GM12801 (cell line): ENCODE data around the gene L3MBTL2.

Experiments used
- TF ChIP-seq, protein P1 (sequence below): IDR thresholded peaks from one replicate; pipeline ENCODE4 v1.5.1; 2011; ENCODE audit warnings: control low read depth; ENCODE audit not compliant: insufficient read length; ENCODE audit errors: extremely low read depth

L3MBTL2 gene

GRCh38 chr22:41248758-41249157 is 43.6 kb downstream of the L3MBTL2 start:
- TF ChIP-seq, protein P1, sequence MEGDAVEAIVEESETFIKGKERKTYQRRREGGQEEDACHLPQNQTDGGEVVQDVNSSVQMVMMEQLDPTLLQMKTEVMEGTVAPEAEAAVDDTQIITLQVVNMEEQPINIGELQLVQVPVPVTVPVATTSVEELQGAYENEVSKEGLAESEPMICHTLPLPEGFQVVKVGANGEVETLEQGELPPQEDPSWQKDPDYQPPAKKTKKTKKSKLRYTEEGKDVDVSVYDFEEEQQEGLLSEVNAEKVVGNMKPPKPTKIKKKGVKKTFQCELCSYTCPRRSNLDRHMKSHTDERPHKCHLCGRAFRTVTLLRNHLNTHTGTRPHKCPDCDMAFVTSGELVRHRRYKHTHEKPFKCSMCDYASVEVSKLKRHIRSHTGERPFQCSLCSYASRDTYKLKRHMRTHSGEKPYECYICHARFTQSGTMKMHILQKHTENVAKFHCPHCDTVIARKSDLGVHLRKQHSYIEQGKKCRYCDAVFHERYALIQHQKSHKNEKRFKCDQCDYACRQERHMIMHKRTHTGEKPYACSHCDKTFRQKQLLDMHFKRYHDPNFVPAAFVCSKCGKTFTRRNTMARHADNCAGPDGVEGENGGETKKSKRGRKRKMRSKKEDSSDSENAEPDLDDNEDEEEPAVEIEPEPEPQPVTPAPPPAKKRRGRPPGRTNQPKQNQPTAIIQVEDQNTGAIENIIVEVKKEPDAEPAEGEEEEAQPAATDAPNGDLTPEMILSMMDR, result no peak

DNA sequence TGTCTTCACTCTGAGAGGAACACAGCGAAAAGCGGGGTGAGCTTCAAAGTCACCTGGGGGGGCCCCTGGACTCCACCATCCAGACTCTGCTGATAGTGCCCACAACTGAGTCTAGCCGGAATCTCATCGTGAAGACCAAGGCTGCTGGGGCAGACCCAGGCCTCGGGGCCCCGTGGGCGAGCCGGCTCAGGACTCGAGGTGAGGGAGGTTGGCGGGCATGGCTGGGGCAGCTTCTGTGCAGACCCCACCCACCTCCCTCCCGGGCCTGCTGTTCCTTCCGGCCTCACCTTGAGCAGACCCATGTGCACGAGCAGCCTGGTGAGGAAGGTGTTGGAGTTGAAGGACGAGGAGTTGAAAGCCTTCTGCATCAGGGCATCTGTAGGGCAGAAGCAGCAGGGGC is 44.3 kb downstream of the L3MBTL2 start:
- TF ChIP-seq, protein P1, result no peak

DNA sequence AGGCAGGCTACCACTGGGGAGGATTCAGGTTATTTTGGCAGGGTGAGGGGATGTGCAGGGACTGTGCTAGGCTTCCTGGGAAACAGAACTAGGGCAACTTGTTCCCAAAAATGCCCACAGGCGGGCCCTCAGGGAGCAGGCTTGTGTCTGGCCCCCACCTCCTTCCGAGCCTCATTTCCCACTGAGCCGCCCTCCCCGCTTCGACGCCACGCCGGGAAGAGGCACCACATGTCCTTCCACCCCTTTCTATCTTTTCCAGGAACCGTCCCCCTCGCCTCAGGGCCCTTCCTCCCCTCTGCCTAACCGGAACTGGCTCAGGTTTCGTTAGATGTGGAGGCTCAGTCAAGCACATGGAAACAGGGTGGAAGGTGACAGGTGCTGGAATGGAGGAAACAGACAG is 45.0 kb downstream of the L3MBTL2 start:
- TF ChIP-seq, protein P1, result no peak

DNA sequence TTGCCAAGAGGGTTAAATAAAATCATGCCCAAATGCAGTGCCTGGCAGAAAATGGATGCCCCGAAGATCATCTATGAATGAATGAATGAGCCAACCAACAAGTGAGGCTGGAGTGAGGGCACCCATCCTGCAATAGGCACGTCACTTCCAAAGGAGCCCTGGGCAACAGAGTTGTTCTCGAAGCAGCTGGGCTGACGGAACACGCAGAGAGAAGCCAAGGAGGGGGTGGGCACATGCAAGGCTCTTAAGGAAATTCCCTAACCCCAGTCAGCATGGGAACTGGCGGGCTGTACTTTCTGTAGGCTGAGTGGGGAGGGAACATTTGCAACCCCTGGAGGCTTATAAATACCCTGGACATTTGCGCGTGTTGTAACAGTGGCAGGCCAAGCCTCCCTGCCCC is 47.3 kb downstream of the L3MBTL2 start:
- TF ChIP-seq, protein P1, result no peak

DNA sequence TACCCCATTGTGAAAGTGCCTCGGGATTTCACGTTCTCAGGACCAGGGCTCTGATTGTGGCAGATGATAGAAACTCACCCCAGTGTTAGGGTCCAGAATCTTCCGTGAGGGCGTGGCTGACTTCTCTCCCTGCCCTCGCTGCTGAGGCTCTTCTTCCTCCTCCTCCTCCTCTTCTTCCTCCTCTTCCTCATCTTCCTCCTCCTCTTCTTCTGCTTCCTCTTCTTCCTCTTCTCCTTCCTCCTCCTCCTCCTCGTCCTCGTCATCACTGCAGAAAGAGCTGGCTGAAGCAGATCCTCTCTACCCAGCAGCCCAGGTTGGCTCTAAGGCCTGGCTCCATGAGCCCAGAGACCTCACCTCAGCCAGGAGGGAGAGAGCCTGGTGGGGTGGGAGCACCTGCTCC is 49.1 kb downstream of the L3MBTL2 start:
- TF ChIP-seq, protein P1, result no peak

DNA sequence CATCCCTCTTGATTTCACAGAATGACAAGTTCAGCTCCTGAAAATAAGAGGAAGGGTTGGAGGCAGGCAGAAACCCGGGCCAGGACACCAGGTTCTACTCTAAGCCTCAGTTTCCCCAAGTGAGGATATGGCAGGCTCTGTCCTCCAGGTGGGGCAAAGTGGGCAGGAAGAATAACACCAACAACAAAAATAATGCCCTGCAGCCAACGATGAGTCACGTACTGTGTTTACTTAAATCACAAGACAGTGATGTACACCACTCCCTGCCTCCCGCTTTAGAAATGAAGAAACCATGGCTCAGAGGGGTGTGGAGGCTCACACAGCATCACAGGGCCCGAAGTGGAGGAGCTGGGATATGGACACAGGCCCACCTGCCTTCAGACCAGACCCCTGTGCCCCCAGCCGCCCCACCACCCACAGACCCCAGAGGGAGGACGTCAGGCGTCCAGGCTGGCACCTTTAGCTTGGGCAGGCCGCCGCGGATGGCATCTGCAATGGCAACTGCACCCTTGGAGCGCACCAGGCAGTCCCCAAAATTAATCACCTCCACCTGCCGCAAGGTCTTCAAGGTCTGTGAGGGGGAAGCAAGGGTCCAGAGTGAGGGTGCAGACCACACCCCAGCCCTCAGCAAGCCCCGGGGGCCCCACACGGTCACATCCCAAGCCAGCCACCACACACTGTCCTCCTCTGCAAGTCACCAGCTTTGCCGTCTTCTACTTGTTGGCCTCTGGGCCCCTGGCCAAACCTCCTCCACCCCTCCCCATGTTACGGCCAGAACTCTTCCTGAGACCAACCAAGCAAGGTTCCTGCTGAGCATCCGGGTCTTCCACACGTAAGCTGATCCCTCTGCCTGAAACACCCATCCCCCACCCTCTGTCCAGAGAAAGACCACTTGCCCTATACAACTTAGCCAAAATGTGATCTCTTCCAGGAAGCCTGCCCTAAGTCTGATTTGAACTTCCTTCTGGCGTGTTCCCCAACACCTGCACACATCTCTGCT is 51.4 kb downstream of the L3MBTL2 start:
- TF ChIP-seq, protein P1, result no peak

DNA sequence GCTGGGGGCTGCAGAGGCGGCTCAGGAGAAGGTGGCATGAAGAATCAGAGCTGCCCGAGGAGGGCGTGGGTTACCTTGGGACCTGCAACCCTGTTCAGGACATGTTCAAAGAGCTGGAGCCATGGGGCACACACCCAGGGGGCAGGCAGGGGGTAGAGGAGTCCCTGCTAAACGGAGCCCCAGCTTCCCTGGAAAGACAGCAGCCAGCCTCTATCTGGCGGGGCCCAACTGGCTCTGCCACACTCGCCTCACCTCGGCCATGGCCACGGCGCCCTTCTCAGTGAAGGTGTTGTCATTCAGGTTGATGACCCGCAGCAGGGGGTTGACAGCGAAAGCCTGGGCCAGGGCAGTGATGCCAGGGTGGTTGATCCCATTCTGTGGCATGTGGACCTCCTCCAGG is 52.6 kb downstream of the L3MBTL2 start:
- TF ChIP-seq, protein P1, result no peak
